CD4-positive, alpha-beta T cell (primary cell): Measurements from ENCODE around the gene KIAA2012. TPM values are rescaled to one million over a fixed set of nuclear protein-coding genes. Genes with fewer than 3 reads are reported as not detected.

Experiments used
- ATAC-seq: fragments of 200-7000 bp; cut with Tn5 transposase; one replicate; pipeline ENCODE4 v1.10.0; 2022; ENCODE audit warnings: mild to moderate bottlenecking; ENCODE audit not compliant: poor library complexity
- CTCF ChIA-PET: fragments of 350-600 bp; sonication (Branson Sonifier 250); formaldehyde crosslinking; loops from one replicate; lab custom pipeline; 2021; ENCODE audit warnings: antibody characterized with exemption, inconsistent platforms; lab: Charles Lee
- POLR2A ChIA-PET: fragments of 350-600 bp; sonication (Branson Sonifier 250); formaldehyde crosslinking; loops from one replicate; lab custom pipeline; 2021; ENCODE audit warnings: antibody characterized with exemption, inconsistent platforms; lab: Charles Lee
- DNase-seq, 14 experiments: peaks; one replicate each; pipeline ENCODE4 v3.0.0-alpha.2; 2013 to 2020; ENCODE audit warnings: mixed read lengths in 2 of 14
- H3K27ac ChIP-seq, 2 donors: one replicate each; pipeline versions ENCODE4 v1.5.1 to v1.7.0; 2013; ENCODE audit warnings: low read length in 2 of 2, low read depth in 1 of 2, mild to moderate bottlenecking in 1 of 2
- H3K27me3 ChIP-seq, 2 experiments: 1 replicate in 1 of 2; 2 replicates in 1 of 2; pipeline versions ENCODE4 v1.6.1 to v1.7.0; 2013; ENCODE audit warnings: low read length in 2 of 2, control low read depth in 1 of 2, mild to moderate bottlenecking in 1 of 2, moderate library complexity in 1 of 2; ENCODE audit not compliant: insufficient read depth in 2 of 2, control insufficient read depth in 1 of 2
- H3K36me3 ChIP-seq: one replicate; pipeline ENCODE4 v1.6.1; 2013; ENCODE audit warnings: low read length, control low read depth; ENCODE audit not compliant: insufficient read depth
- H3K4me1 ChIP-seq: one replicate; pipeline ENCODE4 v1.6.1; 2013; ENCODE audit warnings: low read length, control low read depth; ENCODE audit not compliant: insufficient read depth
- H3K4me3 ChIP-seq: one replicate; pipeline ENCODE4 v1.5.1; 2013; ENCODE audit warnings: mild to moderate bottlenecking, low read length, moderate library complexity
- H3K9me3 ChIP-seq, 2 experiments: 1 replicate in 1 of 2; 2 replicates in 1 of 2; pipeline versions ENCODE4 v1.6.1 to v1.7.0; 2013; ENCODE audit warnings: low read length in 2 of 2, mild to moderate bottlenecking in 2 of 2, control low read depth in 1 of 2, moderate library complexity in 1 of 2; ENCODE audit not compliant: control insufficient read depth in 1 of 2, insufficient read depth in 1 of 2
- H3K27ac Mint-ChIP-seq: one replicate; pipeline ENCODE4 v1.8.0; 2020; ENCODE audit warnings: mixed read lengths
- H3K27me3 Mint-ChIP-seq: one replicate; pipeline ENCODE4 v1.8.0; 2021; ENCODE audit warnings: mixed read lengths
- H3K36me3 Mint-ChIP-seq: one replicate; pipeline ENCODE4 v1.8.0; 2021; ENCODE audit warnings: low read depth, mixed read lengths
- H3K4me1 Mint-ChIP-seq: one replicate; pipeline ENCODE4 v1.8.0; 2021; ENCODE audit warnings: low read depth, mixed read lengths
- H3K4me3 Mint-ChIP-seq: one replicate; pipeline ENCODE4 v1.8.0; 2020; ENCODE audit warnings: mild to moderate bottlenecking, mixed read lengths
- H3K9me3 Mint-ChIP-seq: one replicate; pipeline ENCODE4 v1.8.0; 2020; ENCODE audit warnings: mixed read lengths
- CTCF ChIP-seq: fragments of 200-600 bp; IDR thresholded peaks from one replicate; pipeline ENCODE4 v1.8.0; 2022; ENCODE audit warnings: antibody characterized with exemption, mild to moderate bottlenecking
- intact Hi-C, 2 experiments: fragments of 100-400 bp; cut with DNase I in 1 of 2; cut with micrococcal nuclease in 1 of 2; formaldehyde crosslinking; loops; one replicate each; pipeline versions ENCODE4 v1.15.1 to v1.9.0; 2023 to 2025; cut with DNase I, micrococcal nuclease
- total RNA-seq, 174 experiments: library from RNA in 2 of 174; stranded (reverse) in 2 of 174; gene quantifications; one replicate each; pipeline ENCODE4 v1.2.3 and lab custom pipeline; 2021 to 2026

Gene KIAA2012
- total RNA-seq, 2 experiments from 2014 or later = not detected

- H3K27ac ChIP-seq = no peak overlapping the region
- POLR2A ChIA-PET = no interaction called here
- CTCF ChIA-PET = interaction anchor here (0.6 kb wide), 1 partner anchor 743 kb away, joined by 5 read pairs; no protein-coding TSS in a partner anchor
- no peaks in the 10 kb centered on the region for H3K36me3 ChIP-seq
- H3K9me3 ChIP-seq = peaks cover 0 to 3% of the 10 kb centered on the region in 2 experiments
- intact Hi-C loops = loop anchor here in 1 of 2 experiments (5.0 kb wide), 1 partner anchor 1565 kb away; no protein-coding TSS in a partner anchor
- H3K4me1 Mint-ChIP-seq = no peaks in the 10 kb centered on the region
- H3K9me3 Mint-ChIP-seq = no peaks in the 10 kb centered on the region
- no peak overlapping the region for H3K4me3 ChIP-seq
- DNase-seq = no peak
- H3K4me1 ChIP-seq = no peaks in the 10 kb centered on the region
- TF ChIP-seq CTCF = no peak
- H3K27me3 Mint-ChIP-seq = no peaks in the 10 kb centered on the region
- no peak for ATAC-seq
- H3K27me3 ChIP-seq = peaks cover 0 to 6% of the 10 kb centered on the region in 2 experiments
- no peaks in the 10 kb centered on the region for H3K36me3 Mint-ChIP-seq
- no peak overlapping the region for H3K27ac Mint-ChIP-seq
- no peak overlapping the region for H3K4me3 Mint-ChIP-seq
These were observed 74.7 kb downstream of the KIAA2012 start for GRCh38 chr2:202147775-202148174.

- H3K36me3 ChIP-seq = no peaks in the 10 kb centered on the region
- no peaks in the 10 kb centered on the region for H3K4me1 Mint-ChIP-seq
- H3K27ac Mint-ChIP-seq = no peak overlapping the region
- ATAC-seq (no peak), DNase-seq (no peak)
- H3K36me3 Mint-ChIP-seq = no peaks in the 10 kb centered on the region
- POLR2A ChIA-PET = no interaction called here
- peaks cover 0 to 3% of the 10 kb centered on the region in 2 experiments for H3K9me3 ChIP-seq
- H3K27me3 Mint-ChIP-seq = peaks cover 7% of the 10 kb centered on the region
- H3K4me1 ChIP-seq = no peaks in the 10 kb centered on the region
- H3K27me3 ChIP-seq = peaks cover 0 to 6% of the 10 kb centered on the region in 2 experiments
- no peak for TF ChIP-seq CTCF
- H3K27ac ChIP-seq = no peak overlapping the region
- CTCF ChIA-PET = interaction anchor here (0.6 kb wide), 1 partner anchor 742 kb away, joined by 5 read pairs; no protein-coding TSS in a partner anchor
- no peak overlapping the region for H3K4me3 Mint-ChIP-seq
- H3K4me3 ChIP-seq = no peak overlapping the region
- intact Hi-C loops = loop anchor here in 1 of 2 experiments (5.0 kb wide), 1 partner anchor 1566 kb away; no protein-coding TSS in a partner anchor
- no peaks in the 10 kb centered on the region for H3K9me3 Mint-ChIP-seq
These were observed 75.6 kb downstream of the KIAA2012 start for GRCh38 chr2:202148515-202149154.

- H3K4me3 ChIP-seq = no peak overlapping the region
- H3K27me3 ChIP-seq = peaks cover 0 to 6% of the 10 kb centered on the region in 2 experiments
- no peak overlapping the region for H3K27ac ChIP-seq
- Mint-ChIP-seq H3K9me3 (no peaks in the 10 kb centered on the region), H3K27ac (no peak overlapping the region), H3K27me3 (peaks cover 8% of the 10 kb centered on the region), H3K4me1 (no peaks in the 10 kb centered on the region), H3K36me3 (no peaks in the 10 kb centered on the region), H3K4me3 (no peak overlapping the region)
- no peaks in the 10 kb centered on the region for H3K4me1 ChIP-seq
- CTCF ChIA-PET = interaction anchor here (1.1 kb wide), 1 partner anchor 12 kb away, joined by 4 read pairs; no protein-coding TSS in a partner anchor
- intact Hi-C loops = loop anchor here in 1 of 2 experiments (5.0 kb wide), 1 partner anchor 1567 kb away; no protein-coding TSS in a partner anchor
- no peak for TF ChIP-seq CTCF
- H3K36me3 ChIP-seq = no peaks in the 10 kb centered on the region
- ATAC-seq (no peak), DNase-seq (no peak)
- H3K9me3 ChIP-seq = peaks cover 0 to 3% of the 10 kb centered on the region in 2 experiments
- POLR2A ChIA-PET = no interaction called here
These were observed 76.2 kb downstream of the KIAA2012 start for GRCh38 chr2:202149155-202149762.
